T47D (cell line): ENCODE measurements around the gene GIPC3.
A peak's percentile ranks its signal among the peaks of the same experiment; 100 is the strongest.
"Not testable (repeated sequence)": the region's sequence is repeated elsewhere in the genome, so short reads cannot be mapped to it uniquely, and the experiment has no call there.

Experiments used
- DNase-seq, 2 experiments: peaks; one replicate each; pipeline versions ENCODE4 v3.0.0 to v3.0.0-alpha.2; 2011 to 2012; ENCODE audit warnings: low read depth in 1 of 2, low spot score in 1 of 2
- JUND ChIP-seq: IDR thresholded peaks from 2 replicates; pipeline ENCODE4 v1.6.1; 2012; ENCODE audit warnings: low read depth
- in situ Hi-C: cut with HindIII; loops from 2 replicates; pipeline ENCODE4 v1.10.0; 2016; ENCODE audit warnings: low sequenced_read_pairs, low pct_unique_long_range_greater_than_20kb

Gene GIPC3

DNA sequence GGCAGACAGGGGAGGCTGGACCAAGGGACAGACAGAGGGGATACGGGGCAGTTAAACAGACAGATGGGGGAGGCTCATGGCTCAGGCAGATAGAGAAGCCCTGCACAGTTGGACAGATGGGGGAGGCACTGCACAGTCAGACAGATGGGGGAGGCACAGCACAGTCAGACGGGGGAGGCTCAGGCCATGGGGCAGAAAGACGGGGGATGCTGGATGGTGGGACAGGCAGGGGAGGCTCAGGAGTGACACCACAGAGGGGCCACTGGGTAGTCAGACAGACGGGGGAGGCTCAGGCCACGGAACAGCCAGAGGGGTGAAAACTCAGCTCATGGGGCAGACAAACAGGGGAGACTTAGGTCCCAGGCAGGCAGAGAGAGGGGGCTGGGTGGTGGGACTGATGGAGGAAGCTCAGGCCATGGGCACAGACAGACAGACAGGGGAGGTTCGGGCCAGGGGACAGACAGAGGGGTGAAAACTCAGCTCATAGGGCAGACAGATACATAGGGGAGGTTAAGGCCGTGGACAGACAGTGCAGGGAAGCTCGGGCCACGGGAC is 28.8 kb upstream of the GIPC3 start:
- no peak for TF ChIP-seq JUND
- in situ Hi-C loops, result no loop called here
- no peak for DNase-seq

DNA sequence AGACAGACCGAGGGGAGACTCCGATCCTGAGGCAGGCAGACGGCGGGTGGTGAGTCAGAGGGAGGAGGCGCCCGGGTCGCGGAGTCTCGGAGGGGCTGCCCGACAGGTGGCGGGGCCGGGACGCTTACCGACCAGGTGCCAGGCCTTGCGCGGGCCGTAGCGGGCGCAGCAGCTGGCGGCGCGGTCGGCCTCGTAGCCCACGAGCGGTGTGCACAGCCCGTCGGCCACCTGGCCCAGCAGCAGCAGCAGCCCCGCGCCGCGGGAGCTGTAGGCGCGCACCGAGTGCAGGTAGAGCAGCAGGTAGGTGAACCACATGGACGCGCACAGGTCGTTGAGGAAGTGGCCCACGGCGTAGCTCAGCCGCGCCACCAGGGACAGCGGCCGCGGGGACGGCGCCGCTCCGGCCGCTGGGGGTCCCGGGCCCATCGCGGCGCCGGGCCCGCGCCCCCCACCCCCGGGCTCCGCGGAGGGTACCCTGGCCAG is 28.3 kb upstream of the GIPC3 start:
- in situ Hi-C loops, result no loop called here
- no peak for TF ChIP-seq JUND
- DNase-seq, result peak; percentile 42 to 45

DNA sequence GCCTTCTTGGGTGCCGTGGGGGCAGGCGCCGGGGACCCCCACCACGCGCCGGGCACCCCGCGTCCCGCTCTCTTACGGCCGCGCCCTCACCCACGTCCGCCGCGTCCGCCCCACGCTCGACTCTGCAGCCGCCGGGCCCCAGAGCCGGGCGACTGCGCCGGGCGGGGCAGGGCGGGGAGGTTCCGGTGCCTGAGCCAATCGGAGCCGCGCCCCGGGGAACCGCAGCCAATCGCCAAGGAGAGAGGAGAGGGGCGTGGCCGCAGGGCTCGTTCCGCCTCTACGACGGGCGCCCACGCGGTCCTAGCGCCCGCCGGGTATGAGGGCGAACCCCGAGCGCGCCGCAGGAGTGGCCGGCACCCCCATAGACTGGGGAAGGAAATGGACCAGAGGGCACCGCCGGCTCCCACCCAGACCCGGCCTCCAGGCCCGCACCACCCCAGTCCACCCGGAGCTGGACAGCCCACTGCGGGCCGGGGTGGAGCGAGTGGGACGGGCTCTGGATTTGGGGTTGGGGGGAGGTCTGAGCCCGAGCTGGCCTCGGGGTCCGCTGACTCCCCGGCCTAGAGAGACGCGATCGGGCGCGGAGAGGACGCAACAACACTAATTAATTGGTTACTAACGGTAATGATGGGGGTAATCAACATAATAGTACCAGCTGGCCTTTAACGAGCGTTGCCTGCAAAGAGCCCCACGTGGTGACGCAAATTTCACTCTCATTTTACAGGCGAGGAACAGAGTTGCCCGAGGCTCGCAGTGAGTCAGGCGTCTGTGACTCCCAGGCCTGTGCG is 27.6 kb upstream of the GIPC3 start, which contains the start of gene MFSD12:
MFSD12 (minus strand) TSS at position 126 of the 788 bp plus-strand sequence. CDS start 183 bp downstream, outside the sequence.
- in situ Hi-C loops, result no loop called here
- peak; percentile 92 to 96 for DNase-seq
- no peak for TF ChIP-seq JUND

DNA sequence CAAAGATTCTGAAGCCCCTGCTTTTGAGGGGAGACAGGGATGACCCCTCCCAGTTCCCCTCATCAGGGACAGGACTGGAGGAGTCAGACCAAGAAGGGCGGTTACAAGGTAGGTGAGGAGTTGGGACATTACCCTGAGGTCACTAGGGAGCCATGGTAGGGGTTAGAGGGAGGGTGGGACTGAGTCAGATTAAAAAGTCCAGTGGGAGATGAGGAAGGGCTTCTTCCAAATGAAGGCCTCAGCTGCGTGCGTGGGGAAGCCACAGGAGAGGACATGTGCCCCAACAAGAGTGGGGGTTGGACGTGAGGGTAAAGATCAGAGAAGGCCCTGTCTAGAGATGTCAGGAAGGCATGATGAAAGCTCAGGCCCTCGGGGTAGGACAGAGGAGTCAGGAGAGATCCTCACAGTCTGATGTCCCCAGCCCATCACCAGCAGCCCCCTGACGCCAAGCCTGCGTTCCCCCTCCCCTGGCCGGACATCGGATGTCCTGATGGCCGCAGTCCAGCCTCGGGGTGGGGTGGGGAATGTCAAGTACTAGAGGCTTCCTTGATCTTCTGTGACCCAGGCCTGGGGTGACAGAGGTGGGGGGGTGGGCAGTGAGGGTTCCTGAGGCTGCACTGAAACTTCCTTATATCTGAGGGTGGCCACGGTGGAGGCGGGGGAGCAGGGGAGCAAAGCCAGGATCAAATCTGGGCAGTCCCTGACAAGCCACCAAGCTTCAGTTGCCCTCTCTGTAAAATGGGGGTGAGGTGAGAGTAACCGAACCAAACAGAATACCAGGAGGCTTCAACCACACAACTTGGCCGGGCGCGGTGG is 21.4 kb upstream of the GIPC3 start:
- TF ChIP-seq JUND, result no peak
- no peak for DNase-seq
- in situ Hi-C loops, result no loop called here

DNA sequence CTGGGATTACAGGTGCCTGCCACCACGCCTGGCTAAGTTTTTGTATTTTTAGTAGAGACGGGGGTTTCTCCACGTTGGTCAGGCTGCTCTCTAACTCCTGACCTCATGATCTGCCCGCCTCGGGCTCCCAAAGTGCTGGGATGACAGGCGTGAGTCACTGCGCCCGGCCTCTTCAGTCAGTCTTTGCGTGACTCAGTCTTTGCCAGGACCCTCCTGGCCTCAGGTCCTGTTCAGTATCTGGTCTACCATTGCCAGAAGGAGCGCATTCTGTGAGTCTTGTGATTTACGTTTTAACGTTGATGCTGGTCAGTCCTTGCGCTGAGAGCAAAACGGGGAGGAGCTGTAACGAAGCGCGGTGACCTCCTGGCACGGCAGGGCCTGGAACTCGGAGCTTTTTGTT is 20.1 kb upstream of the GIPC3 start:
- no peak for TF ChIP-seq JUND
- in situ Hi-C loops, result no loop called here
- no peak for DNase-seq

DNA sequence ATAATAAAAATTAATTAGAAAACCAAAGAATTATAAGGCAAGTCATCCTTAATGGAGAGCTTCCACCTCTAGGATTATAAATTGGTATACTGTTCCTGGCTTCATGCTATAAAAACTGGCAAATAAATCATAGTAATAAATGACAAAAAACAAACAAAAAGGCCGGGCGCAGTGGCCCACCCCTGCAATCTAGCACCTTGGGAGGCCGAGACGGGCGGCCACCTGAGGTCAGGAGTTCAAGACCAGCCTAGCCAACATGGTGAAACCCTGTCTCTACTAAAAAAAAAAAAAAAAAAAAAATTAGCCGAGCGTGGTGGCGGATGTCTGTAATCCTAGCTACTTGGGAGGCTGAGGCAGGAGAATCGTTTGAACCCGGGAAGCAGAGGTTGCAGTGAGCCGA is 15.2 kb upstream of the GIPC3 start:
- in situ Hi-C loops, DNase-seq: not testable (repeated sequence)

DNA sequence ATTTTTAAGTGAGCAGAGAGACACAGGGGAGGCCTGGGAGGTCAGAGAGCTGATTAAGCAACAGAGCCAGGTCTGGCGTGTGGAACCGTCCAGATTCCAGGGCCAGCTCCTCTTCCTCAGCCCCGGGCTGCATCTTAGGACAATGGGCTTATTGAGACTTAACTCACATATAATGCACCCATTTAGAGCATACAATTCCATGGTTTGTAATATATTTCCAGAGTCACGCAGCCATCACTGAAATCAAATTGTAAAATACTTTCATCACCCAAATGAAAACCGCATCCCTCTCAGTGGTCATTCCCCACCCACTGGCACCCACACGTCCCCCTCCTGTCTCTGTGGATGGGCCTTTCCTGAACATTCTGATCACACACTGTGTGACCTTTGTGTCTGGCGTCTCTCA is 14.7 kb upstream of the GIPC3 start:
- TF ChIP-seq JUND, result no peak
- in situ Hi-C loops, result no loop called here
- DNase-seq, result no peak

DNA sequence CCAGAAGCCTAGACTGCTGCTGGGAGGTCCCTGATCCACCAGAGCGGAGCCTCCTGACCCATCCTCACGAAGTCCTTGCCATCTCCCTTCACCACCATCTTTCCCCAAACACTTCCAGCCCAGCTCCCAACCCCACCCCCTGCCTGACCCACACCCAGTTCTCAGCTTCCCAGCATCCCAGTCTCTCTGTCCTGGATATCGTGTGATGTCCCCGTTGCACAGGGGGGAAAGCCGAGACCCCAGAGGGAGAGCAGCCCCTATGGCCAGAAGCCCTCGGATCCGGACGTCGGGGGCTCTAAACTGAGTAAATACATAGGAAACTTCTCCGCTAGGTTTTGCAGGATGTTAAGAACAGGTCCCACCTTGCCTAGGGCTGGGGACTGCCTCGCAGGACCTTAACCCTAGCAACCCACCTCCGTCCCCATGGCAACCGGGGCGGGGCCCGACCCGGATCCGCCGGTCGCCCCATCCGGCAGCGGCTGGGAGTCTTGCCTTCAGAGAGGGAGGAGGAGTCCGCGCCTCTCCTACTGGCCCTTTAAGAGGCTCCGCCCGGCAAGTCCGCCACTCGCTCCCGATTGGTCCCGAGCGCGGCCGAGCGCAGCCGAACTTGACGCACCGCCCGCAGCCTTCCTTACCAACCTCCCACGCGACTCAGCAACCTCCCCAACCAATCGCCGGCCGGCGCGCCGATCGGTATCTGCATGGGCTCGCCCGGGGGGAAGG is 13.0 kb upstream of the GIPC3 start:
- peak; percentile 86 to 99 for DNase-seq
- in situ Hi-C loops, result no loop called here
- TF ChIP-seq JUND, result no peak

DNA sequence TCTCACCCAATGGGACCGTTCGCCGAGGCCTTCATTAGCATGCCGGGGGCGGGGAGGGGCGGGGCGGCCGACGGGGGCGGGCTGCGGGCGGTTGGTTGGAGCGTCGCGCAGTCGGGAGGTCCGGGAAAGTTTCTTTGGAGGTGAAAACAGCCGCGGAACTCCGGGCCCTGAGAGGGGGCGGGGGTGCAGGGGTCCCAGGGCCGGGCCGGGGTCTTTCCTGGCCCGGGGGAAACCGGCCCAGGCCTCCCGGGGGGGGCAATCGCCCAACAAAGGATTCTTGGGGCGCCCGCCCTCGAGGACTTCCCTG is 12.5 kb upstream of the GIPC3 start, which contains the start of gene HMG20B:
HMG20B (plus strand) TSS at position 90 of the 307 bp plus-strand sequence. CDS start 366 bp downstream, outside the sequence.
- in situ Hi-C loops, result no loop called here
- no peak for TF ChIP-seq JUND
- no peak for DNase-seq

DNA sequence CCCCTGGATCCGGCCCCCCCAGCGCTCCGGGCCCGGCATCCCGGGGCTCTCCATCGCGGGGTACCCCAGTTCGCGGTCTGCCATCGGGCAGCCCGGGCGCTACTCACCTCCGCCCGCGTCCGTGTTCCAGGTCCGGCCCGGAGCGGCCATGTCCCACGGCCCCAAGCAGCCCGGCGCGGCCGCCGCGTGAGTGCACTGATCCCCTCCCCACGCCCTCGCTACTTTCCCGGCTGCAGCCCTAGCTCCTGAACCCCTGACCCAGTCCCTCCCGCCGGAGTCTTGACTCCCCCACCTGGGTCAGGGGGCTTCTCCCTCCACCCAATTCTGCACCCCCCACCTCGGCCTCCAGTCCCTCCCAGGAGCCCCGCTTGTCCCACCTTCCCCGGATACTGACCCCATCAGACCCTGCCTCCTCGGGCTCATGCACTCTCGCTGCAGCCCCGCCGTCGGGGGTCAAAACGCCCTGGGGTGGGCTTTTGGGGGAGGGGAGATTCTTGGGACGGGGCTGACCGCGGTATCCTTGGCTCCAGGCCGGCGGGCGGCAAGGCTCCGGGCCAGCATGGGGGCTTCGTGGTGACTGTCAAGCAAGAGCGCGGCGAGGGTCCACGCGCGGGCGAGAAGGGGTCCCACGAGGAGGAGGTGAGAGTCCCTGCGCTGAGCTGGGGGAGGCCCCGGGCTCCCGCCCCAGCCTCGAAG is 12.0 kb upstream of the GIPC3 start:
- peak in 1 of 2 experiments; percentile 33 for DNase-seq
- in situ Hi-C loops, result no loop called here

DNA sequence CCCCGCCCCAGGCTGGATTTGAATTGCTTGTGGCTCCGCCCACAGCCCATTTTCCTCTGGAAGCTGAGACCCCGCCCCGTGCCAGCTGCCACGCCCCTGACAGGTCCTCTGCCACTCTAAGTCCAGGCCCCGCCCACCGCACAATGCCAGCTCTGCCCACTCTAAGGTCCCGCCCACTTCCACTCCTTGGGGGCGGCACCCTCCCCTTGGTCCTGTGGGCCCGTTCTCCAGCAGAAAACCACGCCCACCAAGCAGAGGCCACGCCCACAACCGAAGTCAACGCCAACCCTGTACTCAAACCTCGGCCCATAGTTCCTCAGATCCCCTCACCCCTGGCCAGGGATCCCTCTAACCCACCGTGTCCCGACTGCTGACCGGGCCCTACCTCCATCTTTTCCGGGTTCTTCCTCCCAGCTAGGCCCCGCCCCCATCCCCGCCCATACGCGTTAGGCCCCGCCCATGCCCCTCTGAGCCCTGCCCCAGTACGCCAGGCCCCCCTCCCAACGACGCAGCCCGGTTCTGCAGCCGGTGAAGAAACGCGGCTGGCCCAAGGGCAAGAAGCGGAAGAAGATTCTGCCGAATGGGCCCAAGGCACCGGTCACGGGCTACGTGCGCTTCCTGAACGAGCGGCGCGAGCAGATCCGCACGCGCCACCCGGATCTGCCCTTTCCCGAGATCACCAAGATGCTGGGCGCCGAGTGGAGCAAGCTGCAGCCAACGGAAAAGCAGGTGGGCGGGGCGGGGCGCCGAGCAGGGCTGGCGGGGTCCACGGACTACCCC is 11.2 kb upstream of the GIPC3 start:
- no peak for TF ChIP-seq JUND
- DNase-seq, result peak; percentile 79 to 98
- in situ Hi-C loops, result no loop called here

More for the DNA sequence above, 12.0 kb upstream of the GIPC3 start:
- no peak for TF ChIP-seq JUND
